Measurements from ENCODE around the gene BTRC. TPM values are rescaled to one million over a fixed set of nuclear protein-coding genes. Genes with fewer than 3 reads are reported as not detected.

The BTRC gene
- polyA plus RNA-seq, 2 of the 4 experiments (the other 2 are of a cell fraction) = 8.0 to 23.1 TPM

- TF ChIP-seq USF2 (IDR thresholded peaks at IDR 0.05) (no peak), EHMT2 (IDR thresholded peaks at IDR 0.05; ENCODE audit: low read depth) (no peak), MAFK (IDR thresholded peaks at IDR 0.05; ENCODE audit: partially characterized antibody) (no peak), RCOR1 (IDR thresholded peaks at IDR 0.05; ENCODE audit: low read depth, low read length) (no peak)
- TF ChIP-seq, protein P1, sequence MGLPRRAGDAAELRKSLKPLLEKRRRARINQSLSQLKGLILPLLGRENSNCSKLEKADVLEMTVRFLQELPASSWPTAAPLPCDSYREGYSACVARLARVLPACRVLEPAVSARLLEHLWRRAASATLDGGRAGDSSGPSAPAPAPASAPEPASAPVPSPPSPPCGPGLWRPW (IDR thresholded peaks at IDR 0.05) = no peak
Observed at GRCh38 chr10:101485681-101486554, 132.0 kb downstream of the BTRC start (continued).

DNA sequence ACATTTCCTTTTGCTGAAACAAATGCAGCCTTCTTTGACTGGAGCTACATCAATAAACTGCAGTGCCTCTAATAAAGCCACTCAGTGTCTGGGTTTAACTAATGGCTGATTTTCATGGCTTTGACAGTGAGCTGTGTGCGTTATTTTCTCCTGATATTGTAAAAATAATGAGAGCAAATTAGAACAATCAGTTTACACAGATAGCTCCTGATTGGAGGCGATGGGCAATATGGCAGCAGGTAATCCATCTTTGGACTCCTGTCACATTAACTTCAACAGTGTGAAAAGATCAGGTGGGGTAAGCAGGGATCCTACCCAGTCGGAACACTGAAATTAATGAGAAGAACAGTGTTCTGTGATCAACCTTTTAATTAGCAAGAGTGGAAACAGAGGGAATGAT lies 133.4 kb downstream of the BTRC start:
- Histone ChIP-seq H3K4me1 (no peaks in the 10 kb centered on the region), H3K27ac (no peak overlapping the region), H3K4me3 (no peak overlapping the region), H3K9me3 (no peaks in the 10 kb centered on the region), H3K4me2 (no peak overlapping the region)
- no peak for FAIRE-seq
- DNase-seq (ENCODE audit: low read depth in 1 of 2, low spot score in 1 of 2) = no peak
- TF ChIP-seq MAX (IDR thresholded peaks at IDR 0.05) (no peak), MAFK (IDR thresholded peaks at IDR 0.05; ENCODE audit: partially characterized antibody) (no peak), RARB (CRISPR knock-in tag; IDR thresholded peaks at IDR 0.05) (no peak), KDM5A (IDR thresholded peaks at IDR 0.05) (no peak), ZSCAN20 (CRISPR knock-in tag; IDR thresholded peaks at IDR 0.05) (no peak), CHD2 (IDR thresholded peaks at IDR 0.05; ENCODE audit: low read length, partially characterized antibody) (no peak), NFE2L2 (conservative IDR thresholded peaks at IDR 0.05; ENCODE audit: low read length) (no peak), NPAS2 (CRISPR knock-in tag; IDR thresholded peaks at IDR 0.05; ENCODE audit: borderline replicate concordance) (no peak), POLR2AphosphoS2 (conservative IDR thresholded peaks at IDR 0.05; ENCODE audit: low read length) (no peak), ESRRA (IDR thresholded peaks at IDR 0.05; ENCODE audit: borderline replicate concordance, low read length) (no peak), HOXB13 (CRISPR knock-in tag; IDR thresholded peaks at IDR 0.05; ENCODE audit: low read depth) (no peak), HEYL (CRISPR knock-in tag; IDR thresholded peaks at IDR 0.05) (no peak), CBX2 (IDR thresholded peaks at IDR 0.05; ENCODE audit: borderline replicate concordance, low read depth) (no peak), CBX8 (IDR thresholded peaks at IDR 0.05) (no peak), HDAC2 (IDR thresholded peaks at IDR 0.05) (no peak)
- TF ChIP-seq, protein P1 (IDR thresholded peaks at IDR 0.05) = no peak
- TF ChIP-seq, protein P2, sequence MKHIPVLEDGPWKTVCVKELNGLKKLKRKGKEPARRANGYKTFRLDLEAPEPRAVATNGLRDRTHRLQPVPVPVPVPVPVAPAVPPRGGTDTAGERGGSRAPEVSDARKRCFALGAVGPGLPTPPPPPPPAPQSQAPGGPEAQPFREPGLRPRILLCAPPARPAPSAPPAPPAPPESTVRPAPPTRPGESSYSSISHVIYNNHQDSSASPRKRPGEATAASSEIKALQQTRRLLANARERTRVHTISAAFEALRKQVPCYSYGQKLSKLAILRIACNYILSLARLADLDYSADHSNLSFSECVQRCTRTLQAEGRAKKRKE (CRISPR knock-in tag; IDR thresholded peaks at IDR 0.05; ENCODE audit: low read depth) = no peak
- TF ChIP-seq, protein P3, sequence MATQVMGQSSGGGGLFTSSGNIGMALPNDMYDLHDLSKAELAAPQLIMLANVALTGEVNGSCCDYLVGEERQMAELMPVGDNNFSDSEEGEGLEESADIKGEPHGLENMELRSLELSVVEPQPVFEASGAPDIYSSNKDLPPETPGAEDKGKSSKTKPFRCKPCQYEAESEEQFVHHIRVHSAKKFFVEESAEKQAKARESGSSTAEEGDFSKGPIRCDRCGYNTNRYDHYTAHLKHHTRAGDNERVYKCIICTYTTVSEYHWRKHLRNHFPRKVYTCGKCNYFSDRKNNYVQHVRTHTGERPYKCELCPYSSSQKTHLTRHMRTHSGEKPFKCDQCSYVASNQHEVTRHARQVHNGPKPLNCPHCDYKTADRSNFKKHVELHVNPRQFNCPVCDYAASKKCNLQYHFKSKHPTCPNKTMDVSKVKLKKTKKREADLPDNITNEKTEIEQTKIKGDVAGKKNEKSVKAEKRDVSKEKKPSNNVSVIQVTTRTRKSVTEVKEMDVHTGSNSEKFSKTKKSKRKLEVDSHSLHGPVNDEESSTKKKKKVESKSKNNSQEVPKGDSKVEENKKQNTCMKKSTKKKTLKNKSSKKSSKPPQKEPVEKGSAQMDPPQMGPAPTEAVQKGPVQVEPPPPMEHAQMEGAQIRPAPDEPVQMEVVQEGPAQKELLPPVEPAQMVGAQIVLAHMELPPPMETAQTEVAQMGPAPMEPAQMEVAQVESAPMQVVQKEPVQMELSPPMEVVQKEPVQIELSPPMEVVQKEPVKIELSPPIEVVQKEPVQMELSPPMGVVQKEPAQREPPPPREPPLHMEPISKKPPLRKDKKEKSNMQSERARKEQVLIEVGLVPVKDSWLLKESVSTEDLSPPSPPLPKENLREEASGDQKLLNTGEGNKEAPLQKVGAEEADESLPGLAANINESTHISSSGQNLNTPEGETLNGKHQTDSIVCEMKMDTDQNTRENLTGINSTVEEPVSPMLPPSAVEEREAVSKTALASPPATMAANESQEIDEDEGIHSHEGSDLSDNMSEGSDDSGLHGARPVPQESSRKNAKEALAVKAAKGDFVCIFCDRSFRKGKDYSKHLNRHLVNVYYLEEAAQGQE (IDR thresholded peaks at IDR 0.05) = no peak
- ChIA-PET CTCF (interaction anchor here (0.8 to 3.3 kb wide), 5 partner anchors 9 to 294 kb away, joined by 3 to 9 read pairs (median 4); no protein-coding TSS in a partner anchor), POLR2A (no interaction called here)
- 88% methylated on average over 3 of the region's 3 CpGs for WGBS (ENCODE audit: missing lambda C conversion rate)
- no peak for ATAC-seq

Measured in A549 (cell line).